ENCODE data around the gene PLK2.

Gene PLK2

DNA sequence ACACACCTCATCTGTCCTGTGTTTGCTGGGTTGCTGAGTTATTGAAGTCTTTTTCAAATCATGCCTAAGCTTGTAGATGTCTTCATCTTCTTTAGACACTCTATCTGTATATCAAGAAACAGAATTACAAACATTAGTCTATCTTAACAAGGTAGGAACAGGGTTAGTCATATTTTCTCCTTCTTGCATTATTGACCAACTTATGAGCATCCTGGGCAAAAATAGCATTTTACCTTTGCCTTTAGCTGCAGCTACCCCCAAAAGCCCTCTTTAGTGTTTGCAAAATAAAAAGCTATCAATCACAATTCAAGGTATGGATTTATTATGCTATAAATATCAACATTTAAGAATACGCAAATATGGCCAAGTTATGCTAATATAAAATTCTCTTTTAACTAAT is 3.4 kb downstream of the PLK2 start:
- peak overlapping the region; percentile 74 for H3K4me3 ChIP-seq (replicated peaks; ENCODE audit: low read depth, low read length)
- DNase-seq (ENCODE audit: low read depth) = no peak

DNA sequence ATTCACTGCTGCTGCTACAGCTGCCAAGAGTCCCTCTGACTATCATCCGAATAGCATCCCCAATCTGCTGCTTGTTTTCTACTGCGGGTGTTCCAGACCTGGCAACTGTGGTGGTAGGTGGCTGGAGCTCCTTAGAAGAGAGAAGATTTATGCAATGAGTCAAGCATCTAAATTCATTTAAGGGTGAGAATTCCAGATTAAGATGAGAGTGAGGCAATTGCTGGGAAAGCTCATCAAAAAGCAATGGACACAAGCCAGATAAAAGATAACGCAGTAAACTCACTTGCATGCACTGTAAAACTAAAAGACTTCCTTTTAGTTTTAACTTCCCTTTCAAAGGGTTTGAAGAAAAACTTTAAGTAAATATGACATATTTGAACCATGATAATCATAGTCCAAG is 3.9 kb downstream of the PLK2 start:
- TF ChIP-seq, protein P1, sequence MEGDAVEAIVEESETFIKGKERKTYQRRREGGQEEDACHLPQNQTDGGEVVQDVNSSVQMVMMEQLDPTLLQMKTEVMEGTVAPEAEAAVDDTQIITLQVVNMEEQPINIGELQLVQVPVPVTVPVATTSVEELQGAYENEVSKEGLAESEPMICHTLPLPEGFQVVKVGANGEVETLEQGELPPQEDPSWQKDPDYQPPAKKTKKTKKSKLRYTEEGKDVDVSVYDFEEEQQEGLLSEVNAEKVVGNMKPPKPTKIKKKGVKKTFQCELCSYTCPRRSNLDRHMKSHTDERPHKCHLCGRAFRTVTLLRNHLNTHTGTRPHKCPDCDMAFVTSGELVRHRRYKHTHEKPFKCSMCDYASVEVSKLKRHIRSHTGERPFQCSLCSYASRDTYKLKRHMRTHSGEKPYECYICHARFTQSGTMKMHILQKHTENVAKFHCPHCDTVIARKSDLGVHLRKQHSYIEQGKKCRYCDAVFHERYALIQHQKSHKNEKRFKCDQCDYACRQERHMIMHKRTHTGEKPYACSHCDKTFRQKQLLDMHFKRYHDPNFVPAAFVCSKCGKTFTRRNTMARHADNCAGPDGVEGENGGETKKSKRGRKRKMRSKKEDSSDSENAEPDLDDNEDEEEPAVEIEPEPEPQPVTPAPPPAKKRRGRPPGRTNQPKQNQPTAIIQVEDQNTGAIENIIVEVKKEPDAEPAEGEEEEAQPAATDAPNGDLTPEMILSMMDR (IDR thresholded peaks at IDR 0.05; ENCODE audit: low read length, missing control alignments) = no peak
- peak; percentile 40 for DNase-seq (ENCODE audit: low read depth)
- peak overlapping the region; percentile 74 for H3K4me3 ChIP-seq (replicated peaks; ENCODE audit: low read depth, low read length)

More for the DNA sequence above, 3.4 kb downstream of the PLK2 start:
- TF ChIP-seq, protein P1 (IDR thresholded peaks at IDR 0.05; ENCODE audit: low read length, missing control alignments) = no peak

DNA sequence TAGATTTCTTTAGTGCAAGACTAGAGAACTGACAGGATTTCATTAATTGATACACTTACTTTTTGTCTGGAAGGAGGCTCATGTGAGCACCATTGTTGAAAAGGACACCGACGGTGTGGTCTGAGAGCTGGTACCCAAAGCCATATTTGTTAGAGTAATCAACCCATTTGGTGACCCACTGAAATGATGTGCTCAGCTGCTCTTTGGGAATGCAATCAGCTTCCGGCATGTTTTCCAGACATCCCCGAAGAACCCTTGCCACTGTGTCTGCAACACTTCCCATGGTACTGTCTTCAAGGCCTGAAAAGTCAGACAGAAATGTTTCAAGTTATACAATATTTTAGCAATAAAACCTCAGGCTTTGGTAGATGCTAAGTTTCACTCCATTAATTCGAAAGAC is 4.4 kb downstream of the PLK2 start:
- DNase-seq (ENCODE audit: low read depth) = no peak
- peak overlapping the region; percentile 74 for H3K4me3 ChIP-seq (replicated peaks; ENCODE audit: low read depth, low read length)
- TF ChIP-seq, protein P1 (IDR thresholded peaks at IDR 0.05; ENCODE audit: low read length, missing control alignments) = no peak

DNA sequence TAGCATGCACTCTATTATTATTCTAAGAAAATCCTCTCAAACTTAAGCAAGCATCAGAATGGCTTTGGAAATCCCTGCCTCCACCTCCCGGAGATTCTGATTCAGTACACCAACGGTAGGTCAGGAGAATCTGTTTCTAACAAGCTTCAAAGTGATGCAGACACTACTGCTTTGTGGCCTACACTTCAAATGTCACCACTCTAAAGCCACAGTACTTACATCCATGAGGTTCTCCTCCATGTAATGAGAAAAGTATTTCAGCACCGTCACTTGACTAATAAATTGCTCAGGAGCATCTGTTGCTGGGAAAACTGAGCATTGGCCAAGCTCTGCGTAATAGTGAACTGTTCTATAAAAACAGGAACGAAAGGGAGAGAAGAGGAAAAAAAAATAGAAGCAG is 4.8 kb downstream of the PLK2 start:
- TF ChIP-seq, protein P1 (IDR thresholded peaks at IDR 0.05; ENCODE audit: low read length, missing control alignments) = no peak
- DNase-seq (ENCODE audit: low read depth) = peak; percentile 37
- peak overlapping the region; percentile 74 for H3K4me3 ChIP-seq (replicated peaks; ENCODE audit: low read depth, low read length)

DNA sequence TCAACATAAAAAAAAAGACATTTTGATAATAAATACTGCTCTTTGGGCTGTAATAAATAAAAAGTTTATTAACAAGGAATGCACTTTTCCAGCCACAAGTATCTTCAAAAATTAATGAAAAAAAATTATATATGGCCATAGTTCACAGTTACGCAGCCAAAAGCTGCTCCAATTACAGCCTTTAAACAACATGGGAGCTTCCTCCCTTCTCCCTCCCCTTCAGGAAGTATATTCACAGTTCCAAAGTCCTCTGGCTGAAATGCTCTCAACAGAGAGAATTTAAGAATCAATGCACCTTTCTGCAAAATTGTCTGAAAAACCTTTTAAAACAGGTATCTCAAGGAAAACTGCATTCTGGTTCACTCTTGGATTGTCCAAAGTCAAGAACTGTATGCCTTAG is 5.9 kb downstream of the PLK2 start:
- peak overlapping the region; percentile 74 for H3K4me3 ChIP-seq (replicated peaks; ENCODE audit: low read depth, low read length)

DNA sequence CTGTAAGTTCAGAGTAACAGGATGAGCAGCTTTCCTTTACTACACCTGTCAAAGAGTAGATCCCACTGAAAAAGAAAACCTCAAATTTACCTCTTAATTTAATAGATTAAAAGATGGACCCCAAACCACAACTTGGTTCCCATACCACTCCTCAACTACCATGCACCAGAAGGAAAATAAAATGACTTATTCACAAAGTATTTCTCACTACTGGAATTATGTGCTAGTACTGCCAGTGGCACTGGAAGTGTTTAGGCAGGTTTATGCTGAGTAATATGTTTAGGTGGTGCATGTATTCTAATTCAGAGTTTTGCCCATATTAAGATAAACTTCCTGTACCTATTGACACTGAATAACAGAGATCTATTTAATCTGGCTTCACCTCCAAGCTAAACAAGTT is 6.6 kb downstream of the PLK2 start:
- DNase-seq (ENCODE audit: low read depth) = no peak
- TF ChIP-seq, protein P1 (IDR thresholded peaks at IDR 0.05; ENCODE audit: low read length, missing control alignments) = no peak
- H3K4me3 ChIP-seq (replicated peaks; ENCODE audit: low read depth, low read length) = peak overlapping the region; percentile 74

More for the DNA sequence above, 5.9 kb downstream of the PLK2 start:
- no peak for DNase-seq (ENCODE audit: low read depth)
- TF ChIP-seq, protein P1 (IDR thresholded peaks at IDR 0.05; ENCODE audit: low read length, missing control alignments) = no peak

DNA sequence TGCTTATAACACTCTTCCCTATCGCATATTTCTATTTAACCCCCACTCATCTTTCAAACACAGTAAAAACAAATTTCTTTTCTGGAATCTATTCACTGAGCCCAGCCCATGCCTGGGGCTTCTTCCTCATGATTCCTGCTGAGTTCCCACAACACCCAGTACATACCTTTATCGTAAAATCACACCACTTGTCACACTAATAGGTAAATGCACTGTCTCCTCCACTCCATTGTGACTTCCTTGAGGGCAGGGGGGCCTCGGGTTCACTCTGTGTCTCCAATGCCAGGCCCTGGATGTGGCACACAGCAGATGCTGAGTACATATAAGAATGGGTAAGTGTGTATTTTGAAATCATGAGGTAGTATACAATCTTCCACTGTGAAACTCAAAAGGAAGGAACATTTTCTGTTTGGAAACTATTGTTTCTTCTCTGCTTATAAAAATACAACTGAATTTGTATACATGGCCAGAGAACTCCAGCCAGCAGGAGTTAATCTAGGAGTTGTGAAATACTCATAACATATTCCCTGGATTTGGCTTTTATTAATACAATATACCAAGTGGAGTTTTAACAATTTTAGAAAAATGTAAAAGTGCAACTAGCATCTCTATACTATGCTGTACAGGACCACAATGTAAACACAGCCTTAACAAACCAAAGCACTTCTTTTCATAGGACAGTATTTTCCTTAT is 7.2 kb downstream of the PLK2 start:
- peak overlapping the region; percentile 74 for H3K4me3 ChIP-seq (replicated peaks; ENCODE audit: low read depth, low read length)
- DNase-seq (ENCODE audit: low read depth) = peak; percentile 72

More for the DNA sequence above, 7.2 kb downstream of the PLK2 start:
- TF ChIP-seq, protein P1 (IDR thresholded peaks at IDR 0.05; ENCODE audit: low read length, missing control alignments) = no peak

Measured in fibroblast of pulmonary artery (primary cell).